K562 (cell line): ENCODE data around the gene YAE1. TPM values are rescaled to one million over a fixed set of nuclear protein-coding genes. Genes with fewer than 3 reads are reported as not detected.

ENCODE experiments used
- ARHGAP35 ChIP-seq: fragments of 450-650 bp; IDR thresholded peaks from 2 replicates; pipeline ENCODE4 v1.6.1; 2018; ENCODE audit not compliant: partially characterized antibody
- ARID2 ChIP-seq: fragments of 450-650 bp; IDR thresholded peaks from 2 replicates; pipeline ENCODE4 v1.6.1; 2017; ENCODE audit warnings: antibody characterized with exemption, mild to moderate bottlenecking
- C11orf30 ChIP-seq: fragments of 450-650 bp; IDR thresholded peaks from 2 replicates; pipeline ENCODE4 v1.6.1; 2016; ENCODE audit warnings: low read depth, mild to moderate bottlenecking
- HDAC1 ChIP-seq, 2 experiments: fragments of 450-650 bp; IDR thresholded peaks; 2 replicates each; pipeline ENCODE4 v1.6.1; 2016 to 2017; ENCODE audit warnings: inconsistent platforms in 1 of 2, mild to moderate bottlenecking in 1 of 2, moderate library complexity in 1 of 2
- HDAC6 ChIP-seq: IDR thresholded peaks from 2 replicates; pipeline ENCODE4 v1.6.1; 2012; ENCODE audit warnings: low read depth, mild to moderate bottlenecking, control low read depth, inconsistent platforms, low read length, moderate library complexity
- IFI16 ChIP-seq: fragments of 250-450 bp; sonication (Bioruptor Pico); IDR thresholded peaks from 2 replicates; pipeline ENCODE4 v2.1.2; 2022; ENCODE audit warnings: mild to moderate bottlenecking, inconsistent platforms
- KDM5B ChIP-seq: fragments of 200-600 bp; sonication (generic); IDR thresholded peaks from 2 replicates; pipeline ENCODE4 v1.6.1; 2012; ENCODE audit warnings: low read depth, mild to moderate bottlenecking, moderate library complexity, low read length, control low read depth, inconsistent platforms; ENCODE audit not compliant: insufficient replicate concordance
- NCOA1 ChIP-seq: fragments of 450-650 bp; IDR thresholded peaks from 2 replicates; pipeline ENCODE4 v1.6.1; 2016; ENCODE audit warnings: low read depth
- PCBP2 ChIP-seq: fragments of 200-400 bp; formaldehyde crosslinking; IDR thresholded peaks from 2 replicates; pipeline ENCODE4 v1.6.1; 2018; ENCODE audit warnings: low read length, low read depth, mild to moderate bottlenecking, moderate library complexity; ENCODE audit not compliant: poor library complexity, severe bottlenecking
- PPARD ChIP-seq: fragments of 250-450 bp; sonication (Bioruptor Pico); IDR thresholded peaks from 2 replicates; pipeline ENCODE4 v1.8.0; 2022; ENCODE audit warnings: inconsistent platforms, mild to moderate bottlenecking, moderate library complexity
- PURB ChIP-seq: sonication (generic); formaldehyde crosslinking; IDR thresholded peaks from 2 replicates; pipeline ENCODE4 v1.9.0; 2021; ENCODE audit warnings: low read depth, mild to moderate bottlenecking, missing genetic modification reagents
- RBM14 ChIP-seq: fragments of 200-400 bp; formaldehyde crosslinking; IDR thresholded peaks from 2 replicates; pipeline ENCODE4 v1.6.1; 2018; ENCODE audit warnings: low read depth, mild to moderate bottlenecking, low read length, moderate library complexity, borderline replicate concordance; ENCODE audit not compliant: insufficient read depth
- REST ChIP-seq, 2 experiments: fragments of 450-650 bp; formaldehyde crosslinking in 1 of 2; IDR thresholded peaks; 2 replicates each; pipeline versions ENCODE4 v1.4.0 to v1.6.1; 2014 to 2020; ENCODE audit warnings: mild to moderate bottlenecking in 2 of 2, borderline replicate concordance in 1 of 2, low read depth in 1 of 2
- STAG1 ChIP-seq: sonication (generic); formaldehyde crosslinking; IDR thresholded peaks from 2 replicates; pipeline ENCODE4 v1.5.0; 2020; ENCODE audit warnings: missing genetic modification reagents, borderline replicate concordance
- ZNF644 ChIP-seq: fragments of 200-800 bp; sonication (Bioruptor generic); IDR thresholded peaks from 2 replicates; pipeline ENCODE4 v1.6.1; 2016; ENCODE audit warnings: low read depth, missing genetic modification characterization, missing compliant biosample characterization
- ZNF75A ChIP-seq: fragments of 450-650 bp; formaldehyde crosslinking; IDR thresholded peaks from 2 replicates; pipeline ENCODE4 v1.4.0; 2020; ENCODE audit warnings: mild to moderate bottlenecking
- polyA plus RNA-seq, 8 experiments: library from polyadenylated mRNA; depleted of rRNA in 4 of 8; stranded (reverse) in 5 of 8; unstranded in 3 of 8; fragments of >200 nt; fragmentation: Nextera tagmentation in 2 of 8; fragmentation: Illumina TruSeq in 1 of 8; extraction: Ambion mirVana in 2 of 8; extraction: Trizol in 1 of 8; gene quantifications; 2 replicates each; pipeline versions ENCODE4 v1.2.1 to v1.2.3, GENCODE V29; 2011 to 2014; ENCODE audit warnings: inconsistent platforms in 1 of 8, missing spikeins in 1 of 8
- total RNA-seq, 7 experiments: library from RNA; depleted of rRNA in 6 of 7; stranded (reverse); fragments of >200 nt in 6 of 7; fragmentation: Illumina TruSeq in 2 of 7; extraction: Trizol in 2 of 7; gene quantifications; 2 replicates each; pipeline versions ENCODE4 v1.2.1 to v1.2.3, GENCODE V29; 2011 to 2021; ENCODE audit warnings: low replicate concordance in 1 of 7
- TF ChIP-seq, protein P1 (sequence below): sonication (generic); formaldehyde crosslinking; IDR thresholded peaks from 2 replicates; pipeline ENCODE4 v1.8.0; 2022; ENCODE audit warnings: missing genetic modification reagents, mild to moderate bottlenecking, borderline replicate concordance

YAE1 gene
- total and polyA plus RNA-seq, 9 of the 15 experiments (the other 6 are each of a cell fraction or from before 2014, with no cell fraction given), result 15.2 to 63.4 (median 30.1) TPM

- TF ChIP-seq REST (IDR thresholded peaks at IDR 0.05; ENCODE audit: borderline replicate concordance), result peak; percentile 94
- TF ChIP-seq REST (CRISPR knock-in tag; IDR thresholded peaks at IDR 0.05; ENCODE audit: low read depth), result no peak
- no peak for TF ChIP-seq PURB (CRISPR knock-in tag)
- no peak for TF ChIP-seq ZNF644 (tag)
- no peak for TF ChIP-seq KDM5B
- no peak for TF ChIP-seq IFI16
- no peak for TF ChIP-seq ARHGAP35
- TF ChIP-seq ZNF75A (CRISPR knock-in tag), result no peak
- TF ChIP-seq NCOA1, result no peak
- no peak; a peak in 1 of 4 replicates for TF ChIP-seq HDAC1 (IDR thresholded peaks at IDR 0.05)
- no peak for TF ChIP-seq C11orf30
- no peak for TF ChIP-seq HDAC6
- TF ChIP-seq PPARD (CRISPR knock-in tag), result no peak
- TF ChIP-seq STAG1, result peak; percentile 57; the same call in 1 of the 2 replicates
- TF ChIP-seq, protein P1, sequence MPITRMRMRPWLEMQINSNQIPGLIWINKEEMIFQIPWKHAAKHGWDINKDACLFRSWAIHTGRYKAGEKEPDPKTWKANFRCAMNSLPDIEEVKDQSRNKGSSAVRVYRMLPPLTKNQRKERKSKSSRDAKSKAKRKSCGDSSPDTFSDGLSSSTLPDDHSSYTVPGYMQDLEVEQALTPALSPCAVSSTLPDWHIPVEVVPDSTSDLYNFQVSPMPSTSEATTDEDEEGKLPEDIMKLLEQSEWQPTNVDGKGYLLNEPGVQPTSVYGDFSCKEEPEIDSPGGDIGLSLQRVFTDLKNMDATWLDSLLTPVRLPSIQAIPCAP, result no peak
- TF ChIP-seq PCBP2, result no peak
- TF ChIP-seq ARID2, result peak; percentile 91
- no peak for TF ChIP-seq RBM14
These were observed 14.1 kb downstream of the YAE1 start (continued) for GRCh38 chr7:39580149-39580874.
